MCF 10A (cell line): ENCODE results near the gene STIL. TPM values are rescaled to one million over a fixed set of nuclear protein-coding genes. Genes with fewer than 3 reads are reported as not detected.

Experiments used
- BruUV-seq: library from RNA; stranded (reverse); fragments of 400-500 nt; replicated peaks from 2 replicates; lab custom pipeline; 2021; lab: Mats Ljungman, UMichigan
- CTCF ChIA-PET: fragments of 300-600 bp; sonication (Branson Sonifier 250); formaldehyde crosslinking; extraction: SDS; loops from one replicate; lab custom pipeline; 2021; ENCODE audit warnings: antibody characterized with exemption, inconsistent platforms; lab: Yijun Ruan, JAX
- POLR2A ChIA-PET: fragments of 300-600, 350-650 bp; sonication (Branson Sonifier 250); formaldehyde crosslinking; extraction: SDS; loops from one replicate; lab custom pipeline; 2020; ENCODE audit warnings: antibody characterized with exemption, inconsistent platforms; lab: Yijun Ruan, JAX
- DNase-seq: peaks from one replicate; pipeline ENCODE4 v3.0.0-alpha.2; 2018; ENCODE audit not compliant: unreplicated experiment
- H3K27ac Mint-ChIP-seq: one replicate; pipeline ENCODE4 v1.8.0; 2022; ENCODE audit warnings: mild to moderate bottlenecking, low read depth, mixed read lengths; ENCODE audit not compliant: unreplicated experiment
- H3K27me3 Mint-ChIP-seq: one replicate; pipeline ENCODE4 v1.8.0; 2022; ENCODE audit warnings: mixed read lengths; ENCODE audit not compliant: insufficient read depth, unreplicated experiment
- H3K36me3 Mint-ChIP-seq: one replicate; pipeline ENCODE4 v1.8.0; 2022; ENCODE audit warnings: mild to moderate bottlenecking, moderate library complexity, mixed read lengths; ENCODE audit not compliant: insufficient read depth, unreplicated experiment
- H3K4me1 Mint-ChIP-seq: one replicate; pipeline ENCODE4 v1.8.0; 2022; ENCODE audit warnings: mixed read lengths; ENCODE audit not compliant: insufficient read depth, unreplicated experiment
- H3K4me3 Mint-ChIP-seq: one replicate; pipeline ENCODE4 v1.8.0; 2022; ENCODE audit warnings: mild to moderate bottlenecking, moderate library complexity, mixed read lengths; ENCODE audit not compliant: unreplicated experiment
- H3K9me3 Mint-ChIP-seq: one replicate; pipeline ENCODE4 v1.8.0; 2022; ENCODE audit warnings: mixed read lengths; ENCODE audit not compliant: unreplicated experiment
- CTCF ChIP-seq: fragments of 200-600 bp; IDR thresholded peaks from one replicate; pipeline ENCODE4 v1.8.0; 2022; ENCODE audit warnings: antibody characterized with exemption, mild to moderate bottlenecking; ENCODE audit not compliant: unreplicated experiment
- intact Hi-C: fragments of 100-400 bp; cut with micrococcal nuclease; formaldehyde crosslinking; loops from 2 replicates; pipeline ENCODE4 v1.14.1; 2022
- total RNA-seq: library from RNA; stranded (reverse); gene quantifications from 2 replicates; pipeline ENCODE4 v1.2.3, GENCODE V29; 2022

Gene STIL
- total RNA-seq, 1 experiment from 2014 or later = 12.6 TPM

GRCh38 chr1:47229886-47230691 lies 83.9 kb downstream of the STIL start:
- no peak overlapping the region for H3K27ac Mint-ChIP-seq
- no peak for TF ChIP-seq CTCF
- CTCF ChIA-PET = interaction anchor here (0.6 to 0.9 kb wide), 2 partner anchors 33 to 36 kb away, joined by 3 to 4 read pairs; no protein-coding TSS in a partner anchor
- BruUV-seq = no TSS peak
- no peaks in the 10 kb centered on the region for H3K36me3 Mint-ChIP-seq
- DNase-seq = no peak
- H3K27me3 Mint-ChIP-seq = peaks cover 44% of the 10 kb centered on the region
- POLR2A ChIA-PET = no interaction called here
- H3K4me3 Mint-ChIP-seq = no peak overlapping the region
- intact Hi-C loops = no loop called here
- no peaks in the 10 kb centered on the region for H3K4me1 Mint-ChIP-seq
- H3K9me3 Mint-ChIP-seq = no peaks in the 10 kb centered on the region

- DNase-seq = no peak
- H3K9me3 Mint-ChIP-seq = no peaks in the 10 kb centered on the region
- H3K27ac Mint-ChIP-seq = no peak overlapping the region
- ChIA-PET POLR2A (no interaction called here), CTCF (interaction anchor here (0.6 to 0.9 kb wide), 3 partner anchors 22 to 50 kb away, joined by 3 to 4 read pairs (median 3); no protein-coding TSS in a partner anchor)
- no peaks in the 10 kb centered on the region for H3K4me1 Mint-ChIP-seq
- H3K27me3 Mint-ChIP-seq = peaks cover 44% of the 10 kb centered on the region
- intact Hi-C loops = no loop called here
- BruUV-seq = no TSS peak
- no peaks in the 10 kb centered on the region for H3K36me3 Mint-ChIP-seq
- TF ChIP-seq CTCF = no peak
- H3K4me3 Mint-ChIP-seq = no peak overlapping the region
Observed at GRCh38 chr1:47229031-47229885, 84.7 kb downstream of the STIL start.

GRCh38 chr1:47228644-47229030 lies 85.3 kb downstream of the STIL start:
- intact Hi-C loops = no loop called here
- H3K27me3 Mint-ChIP-seq = peaks cover 44% of the 10 kb centered on the region
- DNase-seq = no peak
- no peak overlapping the region for H3K27ac Mint-ChIP-seq
- POLR2A ChIA-PET = no interaction called here
- H3K36me3 Mint-ChIP-seq = no peaks in the 10 kb centered on the region
- no peak overlapping the region for H3K4me3 Mint-ChIP-seq
- CTCF ChIA-PET = interaction anchor here (0.6 to 0.8 kb wide), 2 partner anchors 22 to 50 kb away, joined by 3 read pairs; no protein-coding TSS in a partner anchor
- H3K4me1 Mint-ChIP-seq = no peaks in the 10 kb centered on the region
- no peaks in the 10 kb centered on the region for H3K9me3 Mint-ChIP-seq
- no TSS peak for BruUV-seq
- no peak for TF ChIP-seq CTCF
